Activated naive CD4-positive, alpha-beta T cell treated with Interleukin-2 at 50 U/mL for 16 hours (primary cell): ENCODE data around the gene LDAF1.

ENCODE experiments used
- DNase-seq: peaks from one replicate; pipeline ENCODE4 v3.0.0-alpha.2; 2020

The LDAF1 gene

DNA sequence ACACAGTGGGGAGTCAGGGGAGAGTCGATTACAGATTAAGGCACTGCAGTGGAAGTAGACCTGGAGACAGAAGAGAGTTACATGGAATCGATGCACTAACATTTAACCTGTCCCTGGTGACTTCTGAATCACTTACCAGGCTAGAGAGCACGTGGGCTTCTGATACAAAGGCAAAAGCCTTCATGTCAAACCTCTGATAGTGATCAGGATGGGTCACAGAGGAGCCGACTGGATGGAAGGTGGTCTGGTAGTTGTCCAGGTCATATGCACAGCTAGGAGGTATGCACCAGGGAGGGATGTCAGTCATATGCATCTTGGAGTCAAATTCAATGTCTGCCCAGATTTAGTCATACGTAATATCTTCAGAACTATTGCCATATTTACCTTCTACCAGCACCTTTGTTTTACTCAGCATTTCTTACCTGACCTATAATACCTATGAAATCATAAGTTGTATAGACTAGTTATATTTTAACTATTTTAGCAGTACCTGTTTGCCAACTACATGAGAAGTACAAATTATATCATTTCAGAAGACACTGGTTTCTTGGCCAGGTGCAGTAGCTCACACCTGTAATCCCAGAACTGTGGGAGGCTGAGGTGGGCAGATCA, 41.2 kb downstream of the LDAF1 start:
- no peak for DNase-seq

DNA sequence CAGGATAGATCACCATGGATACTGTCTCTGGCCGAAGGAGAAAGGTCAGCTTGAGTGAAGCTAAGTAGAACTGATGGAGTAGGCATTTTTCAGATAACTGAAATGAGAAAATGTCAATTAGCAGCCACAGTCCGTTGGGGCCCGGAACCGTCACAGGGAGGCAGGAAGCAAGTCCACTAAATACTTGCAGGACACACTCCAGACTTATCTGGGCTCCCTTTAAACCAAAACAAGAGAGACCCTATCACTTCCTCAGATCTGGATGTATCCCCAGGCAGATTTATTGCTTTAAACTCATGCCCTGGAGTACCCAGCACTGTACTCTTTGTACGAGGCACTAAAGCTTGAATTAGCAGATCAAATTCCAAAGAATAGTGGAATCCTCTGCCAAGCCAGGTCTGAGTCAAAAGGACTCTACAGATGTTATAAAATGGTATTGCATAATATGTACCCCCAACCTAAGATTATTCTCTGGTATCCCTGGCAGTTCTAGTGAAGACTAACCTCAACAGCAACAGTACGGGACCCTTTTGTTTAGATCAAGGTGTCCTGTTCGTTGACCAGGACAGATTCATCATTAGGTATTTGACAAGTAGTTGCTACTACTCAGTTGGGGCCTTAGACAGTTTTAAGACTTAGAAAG, 44.8 kb downstream of the LDAF1 start:
- no peak for DNase-seq

DNA sequence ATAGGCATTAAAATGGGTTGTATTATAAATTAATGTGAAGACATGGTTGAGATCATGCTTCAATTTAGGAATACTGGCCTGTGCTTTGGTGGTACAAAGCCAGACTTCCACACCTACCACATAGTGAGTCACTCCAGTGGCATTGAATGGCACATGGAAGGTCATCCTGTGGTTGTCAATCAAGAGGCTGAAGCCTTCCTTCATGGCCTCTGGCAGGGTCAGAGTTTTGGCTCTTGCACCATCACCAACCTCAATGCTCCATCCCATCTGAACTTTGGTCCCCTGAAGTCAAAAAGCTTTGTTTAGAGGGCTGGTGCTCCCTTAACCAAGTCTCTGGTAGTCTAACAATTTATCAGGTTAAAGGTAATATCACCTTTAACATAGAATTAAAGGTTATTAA, 46.8 kb downstream of the LDAF1 start:
- DNase-seq = no peak

DNA sequence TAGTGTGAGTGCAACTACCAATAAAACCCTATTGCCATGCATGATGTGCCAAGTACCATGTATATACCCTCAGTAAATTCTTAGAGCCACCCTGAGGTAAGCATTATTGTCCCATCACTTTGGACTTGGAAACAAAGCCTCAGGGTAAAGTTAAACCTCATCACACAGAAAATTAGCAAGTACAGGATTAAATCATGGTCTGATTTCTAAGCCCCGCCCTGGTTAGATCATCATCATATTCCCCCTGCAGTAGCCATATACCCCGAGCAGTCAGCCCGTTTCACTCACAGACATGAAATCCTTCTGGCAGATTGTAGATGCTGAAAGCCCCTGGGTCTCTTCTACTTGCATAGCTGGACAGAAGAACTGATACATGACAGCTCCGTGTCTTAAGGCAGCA, 48.1 kb downstream of the LDAF1 start:
- no peak for DNase-seq

DNA sequence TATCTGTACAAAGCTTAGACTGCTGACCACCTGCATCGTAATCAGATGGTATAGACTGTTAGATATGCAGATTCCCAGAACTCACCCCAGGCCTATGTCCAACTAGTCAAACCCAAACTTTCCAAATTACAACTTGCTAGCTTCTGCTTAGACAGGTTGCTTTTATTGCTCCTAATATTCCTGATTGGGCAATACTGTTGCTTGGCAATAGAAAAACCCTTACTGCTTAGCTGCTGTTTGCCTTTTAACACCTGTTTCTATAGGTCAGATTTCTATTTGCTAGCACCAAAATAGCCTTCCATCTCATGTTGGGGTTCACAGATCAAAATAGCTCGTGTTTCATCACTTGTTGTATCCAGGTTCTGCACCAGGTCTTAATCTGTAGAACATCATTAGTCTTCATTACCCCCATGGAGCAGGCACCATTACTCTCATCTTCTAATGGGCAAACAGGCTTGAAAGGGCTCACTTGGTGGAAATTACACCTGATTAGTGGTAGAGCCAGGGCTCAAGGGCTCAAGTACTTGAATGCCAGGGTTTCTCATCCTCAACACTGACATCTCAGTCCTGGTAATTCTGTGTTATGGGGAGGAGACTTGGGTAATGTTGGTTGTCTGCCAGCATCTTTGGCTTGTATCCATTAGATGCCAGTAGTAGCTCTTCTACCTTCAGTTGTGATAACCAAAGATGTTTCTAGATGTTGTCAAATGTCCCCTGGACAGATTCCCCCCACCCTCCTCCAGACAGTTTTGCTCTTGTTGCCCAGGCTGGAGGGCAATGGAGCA, 50.2 kb downstream of the LDAF1 start:
- no peak for DNase-seq

DNA sequence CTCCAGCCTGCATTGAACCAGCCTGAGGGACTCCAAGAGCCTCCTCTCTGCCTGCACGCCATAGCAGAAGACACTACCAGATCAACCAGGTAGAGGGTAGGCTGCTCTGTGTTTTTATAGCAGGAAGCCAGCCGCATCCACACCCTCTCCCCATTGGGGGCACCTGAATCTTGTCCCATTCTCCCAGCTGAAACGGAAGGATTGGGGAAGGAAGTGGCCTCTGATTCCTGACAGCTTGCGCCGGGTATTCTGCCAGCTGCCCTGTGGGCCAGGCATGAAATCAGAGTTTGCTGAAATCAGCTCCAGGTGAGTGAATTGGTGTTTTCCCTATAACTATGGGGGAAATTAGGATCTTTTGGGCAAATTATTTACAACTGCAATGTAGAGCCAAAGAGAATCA, 53.0 kb downstream of the LDAF1 start, which contains the start of gene ZP2:
Gene ZP2 (minus strand): TSS at position 89 of the 400 bp plus-strand sequence. CDS start 27 bp downstream, at position 62.
- DNase-seq = no peak

DNA sequence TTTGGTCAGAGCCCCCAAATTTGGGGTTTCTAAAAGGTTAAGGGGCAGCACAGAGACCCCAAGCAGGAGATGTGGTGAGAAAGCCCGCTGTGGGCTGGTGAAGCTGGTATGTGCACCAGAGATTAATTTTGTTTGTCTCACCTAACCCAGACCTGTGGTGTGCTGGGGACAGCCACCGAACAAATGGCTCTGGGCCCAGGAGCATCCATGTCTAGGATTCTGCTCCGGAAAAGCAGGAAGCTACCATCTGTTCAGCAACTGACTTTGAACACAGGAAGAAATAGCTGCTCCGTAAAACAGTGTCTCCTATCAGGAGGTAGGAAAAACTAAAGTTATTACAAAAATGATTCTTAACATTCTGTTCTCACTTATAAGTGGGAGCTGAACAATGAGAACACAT, 55.6 kb downstream of the LDAF1 start:
- DNase-seq = no peak

DNA sequence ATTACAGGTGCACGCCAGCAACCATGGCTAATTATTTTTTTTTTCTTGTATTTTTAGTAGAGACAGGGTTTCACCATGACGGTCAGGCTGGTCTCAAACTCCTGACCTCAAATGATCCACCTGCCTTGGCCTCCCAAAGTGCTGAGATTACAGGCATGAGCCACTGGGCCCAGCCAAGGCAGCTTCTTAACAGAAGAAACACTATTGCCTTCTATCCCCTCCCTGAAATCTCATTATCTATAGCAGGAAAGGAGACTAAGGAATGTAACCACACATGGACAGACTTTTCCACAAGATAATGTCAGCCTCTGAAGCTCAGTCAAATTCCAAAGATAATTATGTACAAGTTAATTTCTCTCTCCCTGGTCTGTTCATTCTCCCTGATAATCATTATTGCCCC, 58.6 kb downstream of the LDAF1 start:
- no peak for DNase-seq

DNA sequence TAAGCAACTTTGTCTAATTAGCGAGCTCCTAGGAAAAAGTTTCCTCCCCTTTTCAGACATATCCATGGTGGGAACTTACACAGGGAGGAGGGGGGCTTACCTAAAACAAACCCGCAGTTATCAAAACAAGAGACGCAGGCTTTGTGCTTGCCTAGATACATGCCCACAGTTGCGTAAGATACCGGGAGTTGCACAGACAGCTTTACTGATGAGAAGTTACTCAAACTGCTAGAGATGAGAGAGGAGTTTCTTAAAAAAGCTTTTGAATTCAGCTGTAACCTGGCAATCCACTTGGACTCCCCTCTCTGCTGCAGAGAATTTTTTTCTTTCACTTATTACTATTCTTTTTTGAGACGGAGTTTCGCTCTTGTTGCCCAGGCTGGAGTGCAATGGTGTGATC, 59.7 kb downstream of the LDAF1 start:
- no peak for DNase-seq

DNA sequence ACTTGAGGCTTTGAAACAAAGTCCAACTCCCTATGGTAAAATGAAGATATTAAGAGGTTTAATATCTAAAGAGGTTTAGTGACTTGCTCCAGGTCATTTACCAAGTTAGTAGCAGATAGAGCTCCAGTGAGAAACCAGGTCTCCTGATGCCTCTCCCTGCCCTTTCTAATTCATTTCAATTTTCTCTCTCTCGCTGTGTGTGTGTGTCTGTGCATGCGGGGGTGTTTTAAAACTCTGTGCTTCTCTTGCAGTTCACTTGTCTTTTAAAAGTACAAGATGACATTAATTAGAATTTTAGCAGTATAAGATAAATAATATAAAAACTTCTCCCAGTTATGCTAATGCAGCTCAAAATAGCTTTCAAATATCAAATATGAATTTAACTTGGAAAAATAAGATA, 61.1 kb downstream of the LDAF1 start:
- DNase-seq = no peak

DNA sequence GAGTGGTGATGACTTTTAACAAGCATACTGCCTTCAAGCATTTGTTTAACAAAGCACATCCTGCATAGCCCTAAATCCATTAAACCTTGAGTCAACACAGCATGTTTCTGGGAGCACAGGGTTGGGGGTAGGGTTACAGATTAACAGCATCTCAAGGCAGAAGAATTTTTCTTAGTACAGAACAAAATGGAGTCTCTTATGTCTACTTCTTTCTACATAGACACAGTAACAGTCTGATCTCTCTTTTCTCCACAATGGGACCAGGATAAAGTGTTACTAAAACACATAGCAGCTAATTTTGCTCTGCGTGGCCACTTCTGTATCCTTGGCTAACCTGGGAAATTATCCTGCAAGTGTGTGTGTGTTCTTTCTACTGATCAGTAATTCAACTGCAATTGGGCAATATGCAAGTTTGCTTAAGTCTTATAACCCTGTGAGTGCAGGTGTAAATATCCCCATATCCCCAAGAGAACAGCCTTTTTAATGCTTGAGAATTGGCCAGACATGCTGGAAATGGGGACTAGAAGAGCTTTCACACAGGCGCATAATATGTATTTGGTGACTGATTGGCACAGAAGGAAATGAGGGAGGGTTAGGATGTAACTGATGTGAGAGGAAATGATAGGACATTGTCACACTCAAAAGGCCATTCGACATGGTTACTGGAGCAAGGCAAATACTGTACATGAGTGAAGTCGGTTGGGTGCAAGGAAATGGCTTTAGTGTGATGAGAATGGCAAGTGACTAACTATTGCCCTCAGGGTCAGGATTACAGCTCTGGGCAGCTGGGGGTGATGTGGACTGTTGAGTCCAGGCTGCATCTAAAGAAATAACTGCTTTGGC, 64.2 kb downstream of the LDAF1 start:
- DNase-seq = no peak

DNA sequence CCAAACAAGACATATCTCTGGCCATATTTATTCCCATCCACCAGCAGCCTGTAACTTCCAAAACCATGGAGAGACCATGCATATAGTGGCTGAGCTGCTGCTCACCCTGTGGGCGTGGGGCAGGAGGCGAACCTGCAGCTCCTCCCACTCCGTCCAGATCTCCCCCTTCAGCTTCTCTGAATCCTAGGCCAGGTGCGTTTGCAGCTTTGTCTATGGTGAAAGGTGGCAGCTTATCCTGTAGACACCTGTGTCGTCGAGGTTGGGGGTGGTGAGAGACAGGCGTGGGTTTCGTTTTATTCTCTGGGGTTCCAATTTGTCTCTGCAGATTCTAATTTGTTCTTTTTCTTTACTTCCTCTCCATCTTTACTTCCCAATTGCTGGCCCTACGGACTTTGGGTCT, 65.3 kb downstream of the LDAF1 start:
- DNase-seq = no peak

DNA sequence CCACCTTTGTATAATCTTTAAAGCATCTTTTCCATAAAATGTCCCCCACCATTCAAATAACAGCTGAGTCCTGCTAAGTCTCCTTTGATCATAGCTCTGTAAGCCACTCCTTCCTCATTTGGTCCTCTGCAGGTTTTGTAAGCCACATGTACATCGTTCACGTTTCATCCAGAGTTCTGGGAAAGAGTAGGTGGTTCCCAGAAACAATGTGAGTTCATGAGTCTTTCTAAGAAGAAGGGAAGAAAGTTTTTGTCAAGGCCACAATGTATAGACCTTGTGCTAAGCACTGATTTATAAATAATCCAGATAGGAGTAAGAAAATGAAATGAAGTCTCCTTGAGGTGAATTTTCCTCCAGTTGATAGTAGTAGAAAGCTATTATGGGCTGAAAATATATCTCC, 66.3 kb downstream of the LDAF1 start:
- DNase-seq = no peak

DNA sequence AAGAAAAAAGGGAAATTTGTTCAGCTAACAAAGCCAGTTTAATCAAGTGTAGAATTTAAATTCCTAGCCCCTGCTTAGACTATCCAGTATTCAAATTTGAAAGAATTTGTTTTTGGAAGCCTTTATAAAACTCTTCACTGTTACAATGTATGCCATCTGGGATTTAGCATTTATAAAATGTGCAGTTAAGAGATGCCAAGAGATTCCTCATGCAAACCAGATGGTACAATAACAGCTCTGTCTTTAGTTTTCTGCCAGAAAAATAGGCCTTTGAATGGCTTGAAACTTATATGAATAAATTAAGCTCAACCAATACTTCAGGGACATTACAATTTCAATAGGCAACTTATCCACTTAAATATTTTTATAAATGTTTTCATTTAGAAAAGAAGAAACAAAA, 68.3 kb downstream of the LDAF1 start:
- DNase-seq = no peak

DNA sequence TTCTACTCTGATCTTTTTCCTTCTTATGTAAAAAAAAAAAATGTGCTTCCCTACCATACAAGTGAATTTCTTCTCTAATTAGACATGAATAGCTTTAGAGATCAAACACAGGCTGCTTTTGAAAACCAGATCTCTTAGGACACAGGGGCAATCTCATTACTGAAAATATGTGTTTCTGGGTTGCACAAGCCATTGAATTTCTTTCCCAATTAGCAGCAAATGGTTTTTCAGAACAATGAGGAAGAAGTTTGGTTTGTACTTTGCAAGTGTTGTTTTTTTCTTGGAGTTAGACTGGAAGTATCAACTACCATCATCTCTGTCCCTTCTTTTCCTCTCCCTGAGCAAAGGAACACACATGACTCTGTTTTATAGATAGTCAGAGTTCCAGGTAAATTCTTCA, 69.4 kb downstream of the LDAF1 start:
- no peak for DNase-seq

DNA sequence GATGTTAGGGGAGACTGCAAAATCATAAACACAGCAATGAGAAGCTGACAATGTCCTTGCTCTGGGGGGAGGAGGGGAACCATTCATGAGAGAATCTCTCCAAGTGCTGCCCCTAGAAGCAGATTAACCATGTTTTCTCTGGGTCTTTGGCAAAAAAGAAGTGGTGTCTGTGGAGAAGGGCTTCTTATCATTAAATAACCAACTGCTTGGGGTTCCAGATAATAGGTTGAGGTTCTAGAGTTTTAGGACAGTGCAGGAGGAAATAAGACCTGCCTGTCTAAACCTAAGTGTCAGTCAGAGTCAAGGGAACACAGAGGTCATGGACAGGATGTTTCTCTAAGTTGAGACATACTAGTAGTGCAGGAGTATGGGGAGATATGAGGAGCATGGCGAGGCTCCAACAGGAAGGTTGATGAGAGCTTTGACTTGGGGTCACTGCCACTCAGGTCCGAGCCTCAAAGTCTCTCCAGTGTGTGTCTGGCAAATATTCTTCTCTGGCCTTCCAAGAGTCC, 69.9 kb downstream of the LDAF1 start:
- DNase-seq = no peak
